ENCODE data around the gene CTNND2.
"Not testable (repeated sequence)": the region's sequence is repeated elsewhere in the genome, so short reads cannot be mapped to it uniquely, and the experiment has no call there.

CTNND2 gene

DNA sequence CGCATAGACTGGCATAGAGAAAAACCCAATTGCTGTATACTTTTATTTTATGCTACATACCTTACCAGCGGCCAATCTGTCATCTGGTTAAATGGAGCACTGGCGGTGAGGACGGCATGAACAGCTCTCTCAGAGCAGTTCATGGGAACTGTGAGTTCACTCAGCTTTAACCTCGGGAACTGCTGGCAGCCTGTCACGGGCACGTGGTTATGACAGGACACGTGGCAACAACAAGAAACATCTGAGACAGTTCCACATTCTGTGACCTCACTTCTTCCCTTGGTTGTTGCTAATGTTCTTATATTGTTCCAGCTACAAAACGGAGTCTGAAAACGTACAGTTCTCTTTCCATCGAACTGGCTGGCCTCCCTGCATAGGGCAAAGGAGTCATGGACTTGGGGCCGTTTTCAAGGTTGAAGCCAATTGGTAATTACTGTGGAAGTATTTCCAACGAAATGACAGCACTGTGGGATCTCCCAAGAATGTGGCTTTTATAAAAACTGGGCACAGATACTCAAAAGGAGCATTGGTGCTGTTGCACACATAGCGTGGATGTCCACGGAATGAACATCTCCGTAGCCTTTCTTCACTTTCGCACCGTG is 896.9 kb downstream of the CTNND2 start:
- DNase-seq = no peak

GRCh38 chr5:11004523-11004922 is 899.7 kb downstream of the CTNND2 start:
- not testable (repeated sequence) for DNase-seq

- peak; percentile 18 for DNase-seq
Observed at GRCh38 chr5:11000515-11001353, 903.5 kb downstream of the CTNND2 start.

DNA sequence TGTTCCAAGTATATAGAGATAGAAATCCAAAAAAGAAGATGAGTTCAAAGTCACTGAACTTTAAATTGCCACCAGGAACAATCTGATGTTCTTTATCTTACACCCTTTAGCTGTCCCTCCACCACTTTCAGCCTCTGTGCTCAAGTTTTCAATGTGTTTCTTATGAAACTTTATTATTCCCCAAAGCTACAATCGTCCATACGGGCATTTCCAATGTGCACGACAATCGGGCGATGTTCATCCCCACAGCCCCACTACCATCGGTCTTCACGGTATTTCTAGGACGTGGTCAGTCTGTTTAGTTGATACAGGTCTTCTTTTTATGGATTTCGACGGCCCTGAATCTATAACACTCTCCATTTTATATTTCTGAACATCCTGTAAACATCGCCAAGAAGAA is 904.5 kb downstream of the CTNND2 start:
- DNase-seq = no peak

- DNase-seq = no peak
Observed at GRCh38 chr5:10995891-10996290, 908.4 kb downstream of the CTNND2 start.

DNA sequence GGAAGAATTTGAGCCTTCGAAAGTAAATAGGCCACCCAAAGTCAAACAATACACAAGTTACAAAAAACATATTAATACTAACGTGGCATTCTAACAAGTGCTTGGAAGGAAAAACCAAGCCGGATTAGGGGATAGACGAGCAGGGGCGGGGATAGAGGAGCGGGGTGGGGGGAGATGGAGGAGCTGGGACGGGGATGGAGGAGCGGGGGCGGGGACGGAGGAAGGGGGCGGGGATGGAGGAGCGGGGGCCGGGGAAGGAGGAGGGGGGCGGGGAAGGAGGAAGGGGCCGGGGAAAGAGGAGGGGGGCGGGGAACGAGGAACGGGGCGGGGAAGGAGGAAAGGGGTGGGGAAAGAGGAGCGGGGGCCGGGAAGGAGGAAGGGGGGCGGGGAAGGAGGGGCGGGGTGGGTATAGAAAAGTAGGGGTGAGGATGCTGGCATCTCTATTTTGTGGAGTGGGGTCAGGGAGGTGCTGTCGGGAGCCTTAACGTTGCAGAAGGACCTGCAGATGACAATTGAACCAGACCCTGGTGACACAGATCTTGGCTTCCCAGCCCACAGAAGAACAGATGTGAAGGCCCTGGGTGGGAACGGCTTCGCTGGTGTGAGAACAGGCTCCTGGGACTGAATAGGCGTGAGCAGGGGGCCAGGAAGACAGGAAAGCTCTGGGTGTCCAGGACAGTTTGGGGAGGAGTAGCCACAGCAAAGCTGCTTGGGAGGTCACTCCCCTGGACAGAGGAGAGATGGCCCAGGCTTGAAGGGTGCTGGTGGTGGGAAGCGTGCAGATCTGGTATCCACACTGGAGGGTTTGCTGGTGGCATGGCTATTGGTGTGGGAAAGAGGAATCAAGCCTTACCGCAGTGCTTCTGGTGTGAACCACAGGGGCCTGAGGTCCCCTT is 909.9 kb downstream of the CTNND2 start:
- DNase-seq = no peak

DNA sequence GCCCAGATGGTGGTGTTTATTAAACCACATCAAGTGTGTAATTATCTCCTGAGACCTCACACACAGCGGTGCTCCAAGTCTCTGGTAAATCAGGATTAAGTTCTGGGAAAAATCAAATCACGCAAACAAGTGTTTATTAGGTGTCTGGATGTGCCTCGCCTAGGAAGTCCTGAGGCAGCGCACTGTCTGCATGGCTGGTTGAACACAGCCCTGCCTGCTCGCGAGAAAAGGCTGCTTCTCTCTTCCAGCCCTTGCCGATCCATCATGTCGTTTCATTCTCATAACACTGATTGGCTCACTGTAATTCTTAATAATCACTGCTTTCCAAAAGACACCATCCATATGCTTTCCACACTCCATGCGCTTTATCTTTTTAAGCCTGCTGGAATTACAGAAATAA is 913.6 kb downstream of the CTNND2 start:
- no peak for DNase-seq

GRCh38 chr5:10989577-10990263 is 914.5 kb downstream of the CTNND2 start:
- no peak for DNase-seq

GRCh38 chr5:10988622-10989021 is 915.6 kb downstream of the CTNND2 start:
- DNase-seq = no peak

DNA sequence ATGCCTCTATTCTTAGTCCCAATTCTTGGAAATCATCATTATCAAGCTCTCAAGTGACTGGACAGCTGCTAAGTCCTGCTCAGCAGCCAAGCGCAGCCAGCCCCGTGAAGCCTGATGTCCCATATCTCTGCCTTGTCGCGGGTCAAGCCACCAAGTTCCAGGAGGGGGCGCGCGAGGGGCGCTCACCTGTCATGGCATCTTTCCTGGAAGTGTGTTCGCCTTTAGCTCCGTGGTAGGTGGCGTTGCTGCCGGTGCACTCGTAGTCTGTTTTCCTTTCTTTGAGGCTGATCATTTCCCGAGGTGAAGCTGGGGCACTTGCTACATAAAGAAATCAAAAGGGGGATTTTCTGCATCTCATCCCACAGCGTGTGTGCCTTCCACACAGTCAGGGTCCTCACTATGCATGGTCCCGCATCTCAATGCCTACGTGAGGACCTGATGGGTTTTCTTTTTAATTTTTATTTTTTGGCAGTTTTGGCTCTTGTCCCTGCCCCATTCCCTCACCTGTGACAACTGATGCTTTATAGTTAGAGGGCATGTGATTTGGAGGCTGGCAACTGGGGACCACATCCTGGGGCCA is 916.2 kb downstream of the CTNND2 start:
- DNase-seq = peak; percentile 24

GRCh38 chr5:10987276-10987924 is 916.8 kb downstream of the CTNND2 start:
- peak; percentile 42 for DNase-seq

GRCh38 chr5:10985721-10986110 is 918.5 kb downstream of the CTNND2 start:
- DNase-seq = no peak

DNA sequence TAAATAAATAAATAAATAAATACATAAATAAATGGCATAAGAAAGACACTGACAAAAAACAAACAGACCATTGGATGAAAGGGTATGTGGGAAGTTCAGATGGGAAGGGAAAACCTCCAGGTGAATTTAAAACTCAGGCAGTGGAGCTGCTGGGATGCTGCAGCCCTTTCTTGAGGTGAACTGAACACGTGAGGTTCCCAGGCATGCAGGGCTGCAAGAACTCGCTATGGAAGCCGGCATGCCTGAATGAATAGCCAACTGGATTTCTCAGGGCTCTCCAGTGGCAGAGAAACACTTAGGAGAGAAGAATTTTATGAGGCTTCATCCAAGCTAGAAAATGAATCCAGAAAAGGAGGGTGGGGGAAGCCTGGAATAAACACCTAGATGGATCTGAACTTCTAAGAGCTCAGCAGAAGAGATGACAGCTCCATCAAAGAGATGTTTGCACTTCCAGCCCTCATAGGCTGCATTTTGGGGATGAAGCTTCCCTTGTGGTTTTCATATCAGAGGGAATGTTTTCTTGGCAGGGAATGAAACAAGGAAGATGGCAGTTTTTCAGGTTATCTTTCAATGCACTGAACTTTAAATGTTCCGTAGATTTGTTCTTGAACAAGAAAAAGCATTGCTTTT is 919.0 kb downstream of the CTNND2 start:
- DNase-seq = no peak

GRCh38 chr5:10984021-10984715 is 920.1 kb downstream of the CTNND2 start:
- no peak for DNase-seq

GRCh38 chr5:10982626-10983025 is 921.6 kb downstream of the CTNND2 start:
- DNase-seq = no peak

DNA sequence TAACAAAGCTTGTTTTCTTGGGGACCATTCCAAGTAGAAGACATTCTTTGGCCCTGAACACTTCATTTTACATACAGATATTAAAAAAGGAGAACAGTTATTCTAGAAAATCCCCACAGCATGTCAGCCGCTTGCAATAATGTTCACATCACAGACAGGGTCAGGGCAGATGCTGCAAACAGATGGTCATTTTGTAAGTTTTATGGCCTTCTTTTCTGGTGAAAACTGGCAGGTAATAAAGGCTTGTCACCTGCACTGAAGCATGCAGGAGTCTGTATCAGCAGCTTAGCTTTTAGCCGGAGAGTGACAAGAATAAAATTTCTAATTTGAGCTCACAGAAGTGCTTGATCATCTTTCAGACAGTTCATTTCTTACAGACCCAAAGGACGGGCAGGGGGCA is 922.3 kb downstream of the CTNND2 start:
- peak; percentile 27 for DNase-seq

DNA sequence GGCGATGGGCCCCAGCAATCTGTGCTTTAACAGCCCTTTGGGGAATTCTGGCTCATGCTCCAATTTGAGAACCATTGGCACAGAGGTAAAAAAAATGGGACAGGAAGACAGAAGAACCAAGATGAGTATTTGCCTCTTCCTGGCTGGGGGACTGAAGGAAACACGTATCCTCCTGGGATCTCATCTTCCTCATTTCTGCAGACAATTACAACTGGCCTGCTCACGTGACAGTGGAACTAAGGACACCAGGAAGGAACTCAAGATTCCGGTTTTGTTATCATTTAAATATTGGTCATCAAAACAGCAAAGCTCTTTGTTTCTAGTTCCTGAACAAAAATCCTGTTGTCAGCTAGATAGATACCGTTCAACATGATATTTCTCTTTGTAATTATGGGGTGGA is 927.2 kb downstream of the CTNND2 start:
- no peak for DNase-seq

DNA sequence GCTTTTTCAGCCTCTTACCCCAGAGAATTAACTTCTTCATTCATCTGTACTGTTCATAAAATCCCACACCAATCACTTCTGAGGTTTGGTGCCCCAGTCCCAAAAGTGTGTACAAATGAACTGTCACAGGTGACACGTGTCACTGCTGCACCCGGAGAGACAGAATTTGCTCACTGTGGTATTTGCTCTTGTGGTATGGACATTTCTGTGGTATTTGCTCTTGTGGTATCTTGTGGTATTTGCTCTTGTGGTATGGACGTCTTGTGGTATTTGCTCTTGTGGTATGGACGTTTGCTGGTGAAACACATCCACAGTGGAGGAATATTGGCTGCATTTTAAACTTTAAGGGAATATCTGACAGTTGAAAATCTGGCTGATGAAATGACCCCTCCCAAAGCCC is 928.3 kb downstream of the CTNND2 start:
- DNase-seq = peak; percentile 60

GRCh38 chr5:10974850-10975249 is 929.4 kb downstream of the CTNND2 start:
- DNase-seq = no peak

DNA sequence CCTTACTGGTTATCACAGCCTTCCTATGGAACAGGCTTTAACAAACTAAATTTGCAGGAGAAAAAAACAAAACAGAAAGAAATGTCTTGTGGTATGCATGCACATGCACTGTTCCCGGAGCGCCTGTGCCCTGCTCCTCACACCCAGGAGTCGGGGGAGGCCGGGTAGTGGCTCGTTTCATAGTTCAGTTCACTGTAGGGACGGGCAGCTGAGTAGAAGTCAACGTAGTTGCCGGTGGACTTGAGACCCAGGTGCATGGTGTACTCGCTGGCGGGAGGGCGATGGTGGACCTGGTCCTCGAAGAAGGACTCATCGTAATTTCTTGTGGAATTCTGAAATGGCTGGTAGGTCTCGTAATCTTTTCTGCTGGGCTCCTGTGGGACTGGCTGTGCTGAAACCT is 930.9 kb downstream of the CTNND2 start:
- no peak for DNase-seq

Data from fibroblast of skin of back (primary cell).